CD4-positive, alpha-beta T cell treated with Interleukin-15 for 1 hour (primary cell): Measurements from ENCODE around the gene HRAS.

Experiments used
- DNase-seq: peaks from one replicate; pipeline ENCODE4 v3.0.0-alpha.2; 2020

HRAS gene

DNA sequence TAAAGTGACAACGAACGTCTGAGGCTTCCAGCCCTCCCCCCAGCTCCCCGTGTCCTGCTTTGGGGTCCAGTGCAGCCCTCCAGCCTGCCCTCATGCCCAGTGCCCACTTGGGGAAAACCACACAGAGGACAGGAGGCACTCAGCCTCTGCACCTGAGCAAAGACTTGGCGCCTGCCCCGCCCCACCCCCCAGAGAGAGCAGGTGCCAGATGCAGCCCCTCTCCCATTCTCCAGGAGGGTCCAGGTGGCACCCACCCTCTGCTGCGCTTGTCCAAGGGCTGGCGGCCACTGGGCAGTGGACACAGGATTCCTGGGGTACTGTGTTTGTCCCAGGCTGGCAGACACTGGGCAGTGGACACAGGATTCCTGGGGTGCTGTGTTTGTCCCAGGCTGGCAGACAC, 44.0 kb downstream of the HRAS start:
- DNase-seq = no peak

DNA sequence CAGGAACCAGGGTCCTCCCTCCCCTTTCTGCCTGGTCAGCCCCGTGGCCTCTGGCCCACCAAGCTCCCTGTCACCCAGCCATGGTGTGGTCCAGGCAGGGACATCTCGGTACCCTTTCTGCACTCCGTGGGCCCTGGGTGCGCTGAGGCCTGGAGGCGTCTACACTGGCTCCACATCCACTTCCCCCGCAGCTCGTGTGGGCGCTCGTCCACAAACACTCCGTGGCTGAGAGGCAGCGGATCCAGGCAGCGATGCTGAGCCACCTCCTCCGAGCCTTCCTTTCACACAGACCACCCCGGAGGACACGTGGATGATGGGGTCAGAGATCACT, 44.5 kb downstream of the HRAS start:
- no peak for DNase-seq

DNA sequence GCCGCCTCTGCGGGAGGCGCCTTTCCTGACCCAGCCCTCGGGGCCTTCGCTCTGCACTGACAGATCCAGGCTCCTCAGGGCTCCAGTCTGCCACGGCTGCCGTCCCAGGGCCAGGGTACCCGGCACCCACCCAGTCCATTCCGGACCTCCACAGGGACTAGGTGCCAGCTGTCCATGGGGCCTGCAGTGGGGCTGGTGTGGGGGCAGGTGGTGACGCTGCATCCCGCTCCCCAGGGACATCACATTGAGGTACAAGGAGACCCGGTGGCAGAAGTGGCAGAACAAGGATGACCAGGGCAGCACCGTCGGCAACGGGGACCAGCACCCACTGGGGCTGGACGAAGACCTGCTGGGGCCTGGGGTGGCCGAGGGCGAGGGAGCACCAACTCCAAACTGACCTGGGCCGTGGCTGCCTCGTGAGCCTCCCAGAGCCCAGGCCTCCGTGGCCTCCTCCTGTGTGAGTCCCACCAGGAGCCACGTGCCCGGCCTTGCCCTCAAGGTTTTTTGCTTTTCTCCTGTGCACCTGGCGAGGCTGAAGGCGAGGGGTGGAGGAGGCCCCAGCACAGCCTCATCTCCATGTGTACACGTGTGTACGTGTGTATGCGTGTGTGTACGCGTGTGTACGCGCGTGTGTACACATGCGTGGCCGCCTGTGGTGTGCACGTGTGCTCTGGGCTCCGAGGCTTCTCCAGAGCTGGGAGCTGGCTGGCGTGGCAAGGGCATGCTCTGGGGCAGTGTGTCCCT, 45.0 kb downstream of the HRAS start:
- no peak for DNase-seq

DNA sequence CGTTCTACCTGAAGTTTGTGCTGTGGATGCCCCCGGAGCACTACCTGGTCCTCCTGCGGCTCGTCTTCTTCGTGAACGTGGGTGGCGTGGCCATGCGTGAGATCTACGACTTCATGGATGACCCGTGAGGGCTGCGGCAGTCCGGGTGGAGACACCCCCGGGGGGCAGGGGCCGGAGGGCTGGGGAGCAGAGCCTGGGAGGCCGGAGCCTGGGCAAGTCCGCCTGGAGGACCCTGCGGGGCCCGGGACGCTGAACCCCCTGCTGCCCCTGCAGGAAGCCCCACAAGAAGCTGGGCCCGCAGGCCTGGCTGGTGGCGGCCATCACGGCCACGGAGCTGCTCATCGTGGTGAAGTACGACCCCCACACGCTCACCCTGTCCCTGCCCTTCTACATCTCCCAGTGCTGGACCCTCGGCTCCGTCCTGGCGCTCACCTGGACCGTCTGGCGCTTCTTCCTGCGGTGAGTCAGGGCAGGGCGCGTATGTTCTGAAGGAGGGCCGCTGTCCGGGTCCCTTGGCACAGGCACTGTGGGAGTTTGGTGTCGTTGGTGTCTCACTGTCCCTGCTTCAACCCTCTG, 45.7 kb downstream of the HRAS start:
- no peak for DNase-seq

DNA sequence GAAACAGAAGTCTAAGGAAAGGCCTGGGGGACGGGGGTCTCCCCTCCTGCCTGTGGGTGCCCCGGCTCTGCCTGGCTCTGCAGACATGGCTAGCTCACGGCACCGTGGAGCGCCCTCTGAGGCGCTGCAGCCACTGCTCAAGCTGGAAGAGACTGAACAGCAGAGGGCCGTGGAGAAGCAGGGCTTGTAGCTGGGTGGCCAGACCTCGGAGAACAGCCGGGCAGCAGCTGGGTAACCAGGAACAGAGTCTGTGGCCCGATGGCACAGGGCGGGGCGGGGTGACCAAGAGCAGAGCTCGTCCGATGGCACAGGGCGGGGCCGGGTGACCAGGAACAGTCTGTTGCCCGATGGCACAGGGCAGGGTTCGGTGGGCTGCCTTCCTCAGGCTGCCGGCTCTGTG, 46.4 kb downstream of the HRAS start:
- no peak for DNase-seq

DNA sequence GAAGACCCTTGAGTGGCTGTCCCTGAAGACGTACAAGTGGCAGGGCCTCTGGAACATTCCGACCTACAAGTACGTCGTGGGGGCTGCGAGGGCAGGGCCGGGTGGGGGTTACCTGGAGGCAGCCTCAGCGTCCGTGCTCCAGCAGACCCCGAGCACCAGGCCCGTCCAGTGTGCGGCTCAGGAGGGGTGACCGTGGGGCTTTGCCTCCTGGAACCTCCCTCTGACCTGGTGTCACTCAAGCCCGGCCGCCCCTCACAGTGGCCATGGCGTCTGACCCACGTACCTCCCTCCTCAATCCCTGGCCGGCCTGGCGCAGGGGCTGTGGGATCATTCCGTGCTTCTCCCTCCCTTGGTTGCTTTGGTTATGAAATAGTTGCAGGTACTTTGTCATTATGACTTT, 46.8 kb downstream of the HRAS start:
- no peak for DNase-seq

DNA sequence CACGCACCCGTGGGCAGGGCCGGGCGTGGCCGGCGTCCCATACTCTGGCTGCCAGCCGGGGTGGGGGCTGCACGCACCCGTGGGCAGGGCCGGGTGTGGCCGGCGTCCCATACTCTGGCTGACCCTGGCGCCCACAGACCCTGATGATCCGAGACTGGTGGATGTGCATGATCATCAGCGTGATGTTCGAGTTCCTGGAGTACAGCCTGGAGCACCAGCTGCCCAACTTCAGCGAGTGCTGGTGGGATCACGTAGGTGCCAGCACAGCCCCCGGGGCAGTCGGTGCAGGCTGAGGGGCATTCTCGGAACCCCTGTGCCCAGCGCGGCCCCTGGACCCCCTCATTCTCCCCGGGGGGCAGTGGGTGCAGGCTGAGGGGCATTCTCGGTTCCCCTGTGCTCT, 47.3 kb downstream of the HRAS start:
- DNase-seq = no peak

DNA sequence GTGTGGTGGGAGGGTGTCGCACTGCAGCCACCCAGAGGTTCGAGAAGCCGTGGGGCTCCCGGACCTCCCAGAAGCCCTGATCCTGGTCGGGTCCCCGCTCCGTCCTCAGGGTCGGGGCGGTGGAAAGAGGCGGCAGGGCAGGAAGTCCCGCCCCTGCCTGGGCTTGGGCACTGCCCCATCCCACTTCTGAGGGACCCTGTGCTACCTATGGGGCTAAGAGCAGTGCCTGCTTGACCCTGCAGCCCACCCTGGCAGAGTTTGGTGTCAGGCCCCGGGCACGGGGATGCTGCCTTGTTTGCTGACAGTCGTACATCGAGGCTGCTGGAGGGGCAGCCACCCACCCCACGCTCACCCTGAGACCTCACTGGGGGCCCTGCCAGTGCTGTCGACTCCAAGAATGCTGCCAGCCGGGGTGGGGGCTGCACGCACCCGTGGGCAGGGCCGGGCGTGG, 47.8 kb downstream of the HRAS start:
- no peak for DNase-seq

DNA sequence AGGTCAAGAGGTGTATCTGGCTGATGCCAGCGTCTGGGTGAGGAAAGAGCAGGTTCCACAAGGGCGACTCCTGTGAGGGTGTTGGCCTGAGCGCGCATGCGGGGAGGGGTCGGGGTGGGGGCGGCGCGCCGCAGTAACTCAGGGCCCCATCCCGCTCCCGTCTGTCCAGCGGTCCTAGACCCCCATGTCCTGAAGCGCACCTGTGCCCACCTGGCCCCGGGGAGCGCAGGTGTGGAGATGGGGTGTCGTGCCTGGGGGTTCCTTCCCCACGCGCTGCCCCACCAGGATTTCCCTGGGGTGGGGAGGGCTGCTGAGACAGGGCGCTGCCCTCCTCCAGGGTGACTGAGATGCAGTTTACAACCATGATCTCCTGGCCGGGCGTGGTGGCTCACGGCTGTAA, 49.2 kb downstream of the HRAS start:
- DNase-seq = no peak

DNA sequence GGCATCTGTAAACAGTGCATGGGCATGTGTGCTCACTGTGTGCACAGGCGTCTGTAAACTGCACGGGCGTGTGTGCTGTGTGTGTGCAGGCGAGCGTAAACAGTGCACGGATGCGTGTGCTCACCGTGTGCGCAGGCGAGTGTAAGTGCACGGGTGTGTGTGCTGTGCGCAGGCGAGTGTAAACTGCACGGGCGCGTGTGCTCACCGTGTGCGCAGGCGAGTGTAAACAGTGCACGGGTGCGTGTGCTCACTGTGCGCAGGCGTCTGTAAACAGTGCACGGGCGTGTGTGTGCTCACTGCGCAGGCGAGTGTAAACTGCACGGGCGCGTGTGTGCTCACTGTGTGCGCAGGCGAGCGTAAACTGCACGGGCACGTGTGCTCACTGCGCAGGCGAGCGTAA, 50.8 kb downstream of the HRAS start:
- no peak for DNase-seq
